H9 (cell line): ENCODE measurements around the gene ARMCX2. TPM values are rescaled to one million over a fixed set of nuclear protein-coding genes. Genes with fewer than 3 reads are reported as not detected.
A peak's percentile ranks its signal among the peaks of the same experiment; 100 is the strongest.

Experiments used
- DNase-seq: peaks from one replicate; pipeline ENCODE4 v3.0.0-alpha.2; 2017
- H2AFZ ChIP-seq: one replicate; pipeline ENCODE4 v1.6.1; 2013; ENCODE audit warnings: mild to moderate bottlenecking, low read length, control low read depth, moderate library complexity
- H2AK5ac ChIP-seq: 2 replicates; pipeline ENCODE4 v1.6.1; 2013; ENCODE audit warnings: low read length, control low read depth, mixed read lengths; ENCODE audit not compliant: insufficient read length
- H2BK120ac ChIP-seq: one replicate; pipeline ENCODE4 v1.6.1; 2013; ENCODE audit warnings: low read depth, mild to moderate bottlenecking, low read length, control low read depth, inconsistent platforms; ENCODE audit not compliant: poor library complexity, severe bottlenecking
- H2BK12ac ChIP-seq: 2 replicates; pipeline ENCODE4 v1.6.1; 2013; ENCODE audit warnings: low read length, control low read depth, mixed read lengths, low read depth; ENCODE audit not compliant: insufficient read length
- H2BK15ac ChIP-seq: 2 replicates; pipeline ENCODE4 v1.6.1; 2013; ENCODE audit warnings: low read depth, low read length, control low read depth
- H2BK20ac ChIP-seq: one replicate; pipeline ENCODE4 v1.6.1; 2013; ENCODE audit warnings: low read depth, mild to moderate bottlenecking, low read length, control low read depth, inconsistent platforms; ENCODE audit not compliant: poor library complexity, severe bottlenecking
- H2BK5ac ChIP-seq: 2 replicates; pipeline ENCODE4 v1.6.1; 2013; ENCODE audit warnings: low read length, control low read depth, mixed read lengths; ENCODE audit not compliant: insufficient read length
- H3K14ac ChIP-seq: 2 replicates; pipeline ENCODE4 v1.6.1; 2013; ENCODE audit warnings: low read length, control low read depth; ENCODE audit not compliant: insufficient read depth
- H3K18ac ChIP-seq: 2 replicates; pipeline ENCODE4 v1.6.1; 2013; ENCODE audit warnings: low read depth, mild to moderate bottlenecking, mixed read lengths, low read length, control low read depth; ENCODE audit not compliant: insufficient read length
- H3K23ac ChIP-seq: 2 replicates; pipeline ENCODE4 v1.6.1; 2013; ENCODE audit warnings: low read length, control low read depth, mixed read lengths, low read depth; ENCODE audit not compliant: insufficient read length
- H3K23me2 ChIP-seq: 2 replicates; pipeline ENCODE4 v1.6.1; 2013; ENCODE audit warnings: low read depth, mild to moderate bottlenecking, mixed read lengths, low read length, control low read depth; ENCODE audit not compliant: insufficient read length, poor library complexity, severe bottlenecking
- H3K27ac ChIP-seq: 2 replicates; pipeline ENCODE4 v1.5.1; 2013; ENCODE audit warnings: low read length, control low read depth, mixed read lengths, low read depth; ENCODE audit not compliant: insufficient read length
- H3K27me3 ChIP-seq: 2 replicates; pipeline ENCODE4 v1.6.1; 2013; ENCODE audit warnings: low read length, control low read depth, inconsistent platforms; ENCODE audit not compliant: insufficient read depth
- H3K4ac ChIP-seq: 2 replicates; pipeline ENCODE4 v1.6.1; 2013; ENCODE audit warnings: low read depth, mild to moderate bottlenecking, control low read depth, inconsistent platforms, low read length, moderate library complexity
- H3K4me1 ChIP-seq: 2 replicates; pipeline ENCODE4 v1.6.1; 2013; ENCODE audit warnings: low read length, control low read depth, inconsistent platforms; ENCODE audit not compliant: insufficient read depth
- H3K4me2 ChIP-seq: 2 replicates; pipeline ENCODE4 v1.6.1; 2013; ENCODE audit warnings: low read length, control low read depth, mixed read lengths; ENCODE audit not compliant: insufficient read length, insufficient read depth
- H3K56ac ChIP-seq: 2 replicates; pipeline ENCODE4 v1.6.1; 2013; ENCODE audit warnings: low read depth, mild to moderate bottlenecking, mixed read lengths, low read length, control low read depth; ENCODE audit not compliant: insufficient read length
- H3K79me1 ChIP-seq: 2 replicates; pipeline ENCODE4 v1.6.1; 2013; ENCODE audit warnings: low read depth, mild to moderate bottlenecking, moderate library complexity, low read length, control low read depth, inconsistent platforms; ENCODE audit not compliant: insufficient read depth, poor library complexity, severe bottlenecking
- H3K79me2 ChIP-seq: 2 replicates; pipeline ENCODE4 v1.6.1; 2013; ENCODE audit warnings: low read length, control low read depth, inconsistent platforms; ENCODE audit not compliant: insufficient read depth
- H3K9ac ChIP-seq: 2 replicates; pipeline ENCODE4 v1.6.1; 2013; ENCODE audit warnings: low read length, control low read depth, mixed read lengths; ENCODE audit not compliant: insufficient read length; ENCODE audit errors: extremely low read depth
- H3K9me3 ChIP-seq: one replicate; pipeline ENCODE4 v1.6.1; 2013; ENCODE audit warnings: low read depth, low read length, inconsistent platforms; ENCODE audit not compliant: control insufficient read depth
- H3T11ph ChIP-seq: one replicate; pipeline ENCODE4 v1.6.1; 2013; ENCODE audit warnings: mild to moderate bottlenecking, low read length, control low read depth, inconsistent platforms
- H4K20me1 ChIP-seq: one replicate; pipeline ENCODE4 v1.6.1; 2013; ENCODE audit not compliant: control insufficient read depth, insufficient read length, insufficient read depth
- H4K5ac ChIP-seq: 2 replicates; pipeline ENCODE4 v1.6.1; 2013; ENCODE audit warnings: low read depth, mild to moderate bottlenecking, mixed read lengths, low read length, control low read depth; ENCODE audit not compliant: insufficient read length
- H4K8ac ChIP-seq: replicated peaks from 2 replicates; pipeline ENCODE4 v1.6.1; 2013; ENCODE audit warnings: low read length, control low read depth, mixed read lengths, low read depth; ENCODE audit not compliant: insufficient read length
- H4K91ac ChIP-seq: 2 replicates; pipeline ENCODE4 v1.6.1; 2013; ENCODE audit warnings: low read depth, mild to moderate bottlenecking, moderate library complexity, mixed read lengths, low read length, control low read depth; ENCODE audit not compliant: insufficient read length
- H3K27ac Mint-ChIP-seq, 3 experiments: 2 replicates in 2 of 3; 3 replicates in 1 of 3; pipeline ENCODE4 v1.8.0; 2020 to 2021; ENCODE audit warnings: mixed read lengths in 3 of 3, mild to moderate bottlenecking in 1 of 3, moderate library complexity in 1 of 3
- H3K27me3 Mint-ChIP-seq: 2 replicates; pipeline ENCODE4 v1.8.0; 2021; ENCODE audit warnings: low read depth, mild to moderate bottlenecking, moderate library complexity, mixed read lengths
- H3K36me3 Mint-ChIP-seq, 3 experiments: 2 replicates in 2 of 3; 3 replicates in 1 of 3; pipeline ENCODE4 v1.8.0; 2020 to 2021; ENCODE audit warnings: low read depth in 3 of 3, mixed read lengths in 3 of 3; ENCODE audit not compliant: insufficient read depth in 1 of 3
- H3K4me1 Mint-ChIP-seq, 2 experiments: 2 replicates each; pipeline ENCODE4 v1.8.0; 2020; ENCODE audit warnings: mixed read lengths in 2 of 2
- H3K4me3 Mint-ChIP-seq, 2 experiments: 2 replicates in 1 of 2; 3 replicates in 1 of 2; pipeline ENCODE4 v1.8.0; 2020 to 2021; ENCODE audit warnings: mild to moderate bottlenecking in 2 of 2, mixed read lengths in 2 of 2, moderate library complexity in 1 of 2
- H3K9me3 Mint-ChIP-seq, 2 experiments: 2 replicates in 1 of 2; 3 replicates in 1 of 2; pipeline ENCODE4 v1.8.0; 2020; ENCODE audit warnings: mild to moderate bottlenecking in 2 of 2, mixed read lengths in 2 of 2, moderate library complexity in 1 of 2
- WGBS: extraction: QIAGEN DNeasy Blood & Tissue Kit; methylation state at CpG from one replicate; pipeline ENCODE4 v1.1.7; 2013; ENCODE audit warnings: missing lambda C conversion rate, low lambda C conversion rate, mixed read lengths; ENCODE audit not compliant: insufficient read length; ENCODE audit errors: extremely low coverage; 5-methylcytosine and 5-hydroxymethylcytosine counted together
- total RNA-seq: library from RNA; stranded (reverse); gene quantifications from 2 replicates; pipeline ENCODE4 v1.2.1, GENCODE V29; 2021
- TF ChIP-seq, protein P1 (sequence below): fragments of 200-600 bp; sonication (generic); conservative IDR thresholded peaks from 3 replicates; pipeline ENCODE4 v1.8.0; 2021; ENCODE audit warnings: antibody characterized with exemption, mild to moderate bottlenecking

Gene ARMCX2
- total RNA-seq, 1 experiment from 2014 or later: 108 TPM

- Histone ChIP-seq H2AFZ (no peak overlapping the region), H3K18ac (no peak overlapping the region), H3K27me3 (no peaks in the 10 kb centered on the region), H3K4me1 (no peaks in the 10 kb centered on the region), H3K4ac (no peak overlapping the region), H3K56ac (no peak overlapping the region), H4K20me1 (no peaks in the 10 kb centered on the region), H3K27ac (no peak overlapping the region), H4K91ac (no peak overlapping the region), H3T11ph (no peak overlapping the region), H3K79me2 (no peaks in the 10 kb centered on the region), H2BK12ac (no peak overlapping the region), H2AK5ac (no peak overlapping the region), H2BK20ac (no peak overlapping the region), H3K23ac (no peak overlapping the region), H3K9ac (no peak overlapping the region), H3K23me2 (no peaks in the 10 kb centered on the region), H4K5ac (no peak overlapping the region), H3K9me3 (peaks cover 38% of the 10 kb centered on the region), H4K8ac (no peak overlapping the region), H2BK120ac (no peak overlapping the region), H2BK15ac (no peak overlapping the region), H3K14ac (no peak overlapping the region), H2BK5ac (no peak overlapping the region), H3K4me2 (no peak overlapping the region), H3K79me1 (no peaks in the 10 kb centered on the region)
- Mint-ChIP-seq H3K9me3 (peaks cover 61 to 64% of the 10 kb centered on the region in 2 experiments), H3K27ac (no peak overlapping the region), H3K4me1 (peaks cover 0 to 16% of the 10 kb centered on the region in 2 experiments; a peak in 1 of 4 replicates), H3K4me3 (peak overlapping the region in 1 of 2 experiments; percentile 80; a peak in 1 of 5 replicates), H3K27me3 (no peaks in the 10 kb centered on the region; the same call in 1 of the 2 replicates), H3K36me3 (peaks cover 5 to 19% (median 12%) of the 10 kb centered on the region in 3 experiments; a peak in 6 of 7 replicates)
- TF ChIP-seq, protein P1, sequence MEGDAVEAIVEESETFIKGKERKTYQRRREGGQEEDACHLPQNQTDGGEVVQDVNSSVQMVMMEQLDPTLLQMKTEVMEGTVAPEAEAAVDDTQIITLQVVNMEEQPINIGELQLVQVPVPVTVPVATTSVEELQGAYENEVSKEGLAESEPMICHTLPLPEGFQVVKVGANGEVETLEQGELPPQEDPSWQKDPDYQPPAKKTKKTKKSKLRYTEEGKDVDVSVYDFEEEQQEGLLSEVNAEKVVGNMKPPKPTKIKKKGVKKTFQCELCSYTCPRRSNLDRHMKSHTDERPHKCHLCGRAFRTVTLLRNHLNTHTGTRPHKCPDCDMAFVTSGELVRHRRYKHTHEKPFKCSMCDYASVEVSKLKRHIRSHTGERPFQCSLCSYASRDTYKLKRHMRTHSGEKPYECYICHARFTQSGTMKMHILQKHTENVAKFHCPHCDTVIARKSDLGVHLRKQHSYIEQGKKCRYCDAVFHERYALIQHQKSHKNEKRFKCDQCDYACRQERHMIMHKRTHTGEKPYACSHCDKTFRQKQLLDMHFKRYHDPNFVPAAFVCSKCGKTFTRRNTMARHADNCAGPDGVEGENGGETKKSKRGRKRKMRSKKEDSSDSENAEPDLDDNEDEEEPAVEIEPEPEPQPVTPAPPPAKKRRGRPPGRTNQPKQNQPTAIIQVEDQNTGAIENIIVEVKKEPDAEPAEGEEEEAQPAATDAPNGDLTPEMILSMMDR: no peak
- no peak for DNase-seq
- no CpG with 5 or more reads among the region's 12 CpGs for WGBS
Measured at GRCh38 chrX:101657495-101657894, 2.2 kb downstream of the ARMCX2 start.
